Uterus (tissue), 4 donors: ENCODE data around the gene FMN2. TPM values are rescaled to one million over a fixed set of nuclear protein-coding genes. Genes with fewer than 3 reads are reported as not detected.

ENCODE experiments used
- DNase-seq, 2 donors: peaks; one replicate each; pipeline ENCODE4 v3.0.0-alpha.2; 2019 to 2020
- H3K27ac ChIP-seq, 2 donors: fragments of 200-600 bp; sonication (generic); 1 replicate in 1 of 2; 2 replicates in 1 of 2; pipeline ENCODE4 v1.5.1; 2016 to 2018
- H3K27me3 ChIP-seq, 2 donors: fragments of 200-600 bp; sonication (generic); one replicate each; pipeline ENCODE4 v1.5.1; 2018 to 2019; ENCODE audit warnings: control low read depth in 1 of 2
- H3K36me3 ChIP-seq, 2 donors: fragments of 200-600 bp; sonication (generic); one replicate each; pipeline ENCODE4 v1.5.1; 2019; ENCODE audit warnings: control low read depth in 1 of 2
- H3K4me1 ChIP-seq, 2 donors: fragments of 200-600 bp; sonication (generic); one replicate each; pipeline ENCODE4 v1.5.1; 2018 to 2019; ENCODE audit warnings: control low read depth in 1 of 2
- H3K4me3 ChIP-seq, 2 donors: fragments of 200-600 bp; sonication (generic); 1 replicate in 1 of 2; 2 replicates in 1 of 2; pipeline ENCODE4 v1.5.1; 2018 to 2019; ENCODE audit warnings: mild to moderate bottlenecking in 1 of 2
- H3K9me3 ChIP-seq, 2 donors: fragments of 200-600 bp; sonication (generic); one replicate each; pipeline ENCODE4 v1.5.1; 2019; ENCODE audit warnings: control low read depth in 1 of 2
- POLR2A ChIP-seq, 2 donors: fragments of 450-650 bp; IDR thresholded peaks; one replicate each; pipeline ENCODE4 v1.6.1; 2016; ENCODE audit warnings: antibody characterized with exemption in 2 of 2, mild to moderate bottlenecking in 1 of 2, moderate library complexity in 1 of 2
- intact Hi-C: fragments of 100-400 bp; cut with DNase I; formaldehyde crosslinking; loops from one replicate; pipeline ENCODE4 v1.15.1; 2023; ENCODE audit warnings: low total_unique reads
- total RNA-seq, 4 donors: library from RNA; depleted of rRNA in 3 of 4; stranded (reverse); fragments of >200 nt in 3 of 4; gene quantifications; one replicate each; pipeline versions ENCODE4 v1.1.0 to v1.2.4, GENCODE V29; 2014 to 2023
- TF ChIP-seq, protein P1 (sequence below), 4 experiments: fragments of 200-600 bp in 2 of 4; fragments of 450-650 bp in 2 of 4; sonication (generic) in 2 of 4; IDR thresholded peaks; one replicate each; pipeline ENCODE4 v1.5.1; 2016 to 2019; ENCODE audit warnings: antibody characterized with exemption in 4 of 4, mild to moderate bottlenecking in 2 of 4, moderate library complexity in 1 of 4
- donor health status: DM: yes; HTN: yes; CAD: no.

Gene FMN2
- total RNA-seq, 4 donors from 2014 or later, result 1.0 to 6.5 (median 2.3) TPM; not detected in 1

DNA sequence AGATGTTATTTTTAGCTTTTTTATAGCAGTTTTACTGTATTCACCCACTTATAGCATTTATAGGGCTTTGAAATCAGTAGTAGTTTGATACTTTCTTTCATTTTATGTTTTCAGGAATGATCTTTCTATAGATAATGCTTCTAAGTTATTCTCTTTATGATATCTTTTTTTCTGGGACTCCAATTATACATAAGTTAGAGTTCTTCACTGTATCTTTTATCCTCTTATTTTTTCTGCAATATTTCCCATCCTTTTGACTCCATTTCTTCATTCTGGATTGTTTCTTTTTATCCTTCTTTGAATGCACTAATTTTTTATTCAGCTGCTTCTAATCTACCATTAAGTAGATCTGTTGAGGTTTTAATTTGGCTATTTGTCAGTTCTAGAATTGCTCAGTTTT is 73.1 kb downstream of the FMN2 start:
- Histone ChIP-seq H3K27me3 (no peaks in the 10 kb centered on the region), H3K4me3 (no peak overlapping the region), H3K9me3 (peaks cover 0 to 5% of the 10 kb centered on the region in 2 donors), H3K27ac (no peak overlapping the region), H3K4me1 (no peaks in the 10 kb centered on the region), H3K36me3 (no peaks in the 10 kb centered on the region)
- TF ChIP-seq, protein P1, sequence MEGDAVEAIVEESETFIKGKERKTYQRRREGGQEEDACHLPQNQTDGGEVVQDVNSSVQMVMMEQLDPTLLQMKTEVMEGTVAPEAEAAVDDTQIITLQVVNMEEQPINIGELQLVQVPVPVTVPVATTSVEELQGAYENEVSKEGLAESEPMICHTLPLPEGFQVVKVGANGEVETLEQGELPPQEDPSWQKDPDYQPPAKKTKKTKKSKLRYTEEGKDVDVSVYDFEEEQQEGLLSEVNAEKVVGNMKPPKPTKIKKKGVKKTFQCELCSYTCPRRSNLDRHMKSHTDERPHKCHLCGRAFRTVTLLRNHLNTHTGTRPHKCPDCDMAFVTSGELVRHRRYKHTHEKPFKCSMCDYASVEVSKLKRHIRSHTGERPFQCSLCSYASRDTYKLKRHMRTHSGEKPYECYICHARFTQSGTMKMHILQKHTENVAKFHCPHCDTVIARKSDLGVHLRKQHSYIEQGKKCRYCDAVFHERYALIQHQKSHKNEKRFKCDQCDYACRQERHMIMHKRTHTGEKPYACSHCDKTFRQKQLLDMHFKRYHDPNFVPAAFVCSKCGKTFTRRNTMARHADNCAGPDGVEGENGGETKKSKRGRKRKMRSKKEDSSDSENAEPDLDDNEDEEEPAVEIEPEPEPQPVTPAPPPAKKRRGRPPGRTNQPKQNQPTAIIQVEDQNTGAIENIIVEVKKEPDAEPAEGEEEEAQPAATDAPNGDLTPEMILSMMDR (IDR thresholded peaks at IDR 0.05), result no peak
- no peak for TF ChIP-seq POLR2A (IDR thresholded peaks at IDR 0.05)
- DNase-seq, result no peak
- intact Hi-C loops, result no loop called here

DNA sequence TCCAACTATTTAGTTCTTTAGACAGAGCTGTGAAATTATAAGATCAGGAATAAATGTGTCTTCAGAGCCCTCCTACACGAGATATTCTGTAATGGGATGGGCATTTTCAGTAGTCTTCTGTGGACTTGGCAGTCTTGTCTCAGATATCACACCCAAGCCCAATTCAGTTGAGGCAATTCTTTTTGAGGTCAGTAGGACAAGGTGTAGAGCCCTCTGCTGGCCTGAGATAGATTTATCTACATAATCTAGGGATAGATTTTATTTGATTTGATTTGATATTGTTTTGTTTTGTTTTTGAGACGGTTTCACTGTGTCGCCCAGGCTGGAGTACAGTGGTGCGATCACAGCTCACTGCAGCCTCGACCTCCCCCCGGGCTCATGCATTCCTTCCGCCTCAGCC is 77.5 kb downstream of the FMN2 start:
- no peaks in the 10 kb centered on the region for H3K27me3 ChIP-seq
- peaks cover 0 to 5% of the 10 kb centered on the region in 2 donors for H3K9me3 ChIP-seq
- H3K27ac ChIP-seq, result no peak overlapping the region
- TF ChIP-seq, protein P1 (IDR thresholded peaks at IDR 0.05), result no peak
- TF ChIP-seq POLR2A (IDR thresholded peaks at IDR 0.05), result no peak
- no peak for DNase-seq
- intact Hi-C loops, result no loop called here
- no peaks in the 10 kb centered on the region for H3K36me3 ChIP-seq
- no peaks in the 10 kb centered on the region for H3K4me1 ChIP-seq
- H3K4me3 ChIP-seq, result no peak overlapping the region

DNA sequence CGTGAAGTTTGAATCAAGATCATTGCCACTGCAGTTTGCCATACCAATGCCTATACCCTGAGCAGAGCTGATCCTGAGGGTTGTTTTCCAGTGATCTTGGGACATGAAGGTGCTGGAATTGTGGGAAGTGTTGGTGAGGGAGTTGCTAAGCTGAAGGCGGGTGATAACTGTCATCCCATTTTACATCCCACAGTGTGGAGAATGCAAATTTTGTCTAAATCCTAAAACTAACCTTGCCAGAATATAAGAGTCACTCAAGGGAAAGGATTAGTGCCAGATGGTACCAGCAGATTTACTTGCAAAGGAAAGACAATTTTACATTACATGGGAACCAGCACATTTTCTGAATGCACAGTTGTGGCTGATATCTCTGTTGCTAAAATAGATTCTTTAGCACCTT is 78.6 kb downstream of the FMN2 start:
- no peaks in the 10 kb centered on the region for H3K9me3 ChIP-seq
- DNase-seq, result no peak
- H3K36me3 ChIP-seq, result no peaks in the 10 kb centered on the region
- no peaks in the 10 kb centered on the region for H3K4me1 ChIP-seq
- TF ChIP-seq, protein P1 (IDR thresholded peaks at IDR 0.05), result no peak
- TF ChIP-seq POLR2A (IDR thresholded peaks at IDR 0.05), result no peak
- no peak overlapping the region for H3K27ac ChIP-seq
- no peaks in the 10 kb centered on the region for H3K27me3 ChIP-seq
- intact Hi-C loops, result no loop called here
- no peak overlapping the region for H3K4me3 ChIP-seq

- H3K27ac ChIP-seq, result no peak overlapping the region
- TF ChIP-seq POLR2A (IDR thresholded peaks at IDR 0.05), result no peak
- TF ChIP-seq, protein P1 (IDR thresholded peaks at IDR 0.05), result no peak
- H3K4me3 ChIP-seq, result no peak overlapping the region
- DNase-seq, result no peak
- H3K27me3 ChIP-seq, result no peaks in the 10 kb centered on the region
- H3K4me1 ChIP-seq, result no peaks in the 10 kb centered on the region
- no peaks in the 10 kb centered on the region for H3K9me3 ChIP-seq
- intact Hi-C loops, result no loop called here
- H3K36me3 ChIP-seq, result no peaks in the 10 kb centered on the region
Measured at GRCh38 chr1:240170806-240171205, 79.1 kb downstream of the FMN2 start.

DNA sequence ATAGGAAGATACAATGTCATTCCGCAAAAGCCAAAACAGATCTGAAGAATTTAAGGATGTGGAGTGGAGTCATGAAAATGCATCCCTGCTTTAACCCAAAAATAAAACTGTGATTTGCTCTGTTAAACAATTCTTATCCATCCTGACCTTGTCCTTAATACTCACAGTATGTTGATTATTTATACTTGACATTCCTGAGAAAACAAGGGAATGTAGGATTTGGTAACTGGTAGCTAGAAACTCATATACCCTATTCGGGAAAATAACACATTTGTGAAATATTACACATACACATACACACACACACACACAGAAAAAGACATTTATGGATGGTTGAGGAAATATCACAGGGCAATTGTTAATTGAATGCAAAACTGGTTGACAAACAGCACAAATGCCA is 80.2 kb downstream of the FMN2 start:
- Histone ChIP-seq H3K4me3 (no peak overlapping the region), H3K27ac (no peak overlapping the region), H3K9me3 (no peaks in the 10 kb centered on the region), H3K4me1 (no peaks in the 10 kb centered on the region), H3K27me3 (no peaks in the 10 kb centered on the region), H3K36me3 (no peaks in the 10 kb centered on the region)
- DNase-seq, result no peak
- TF ChIP-seq, protein P1 (IDR thresholded peaks at IDR 0.05), result no peak
- TF ChIP-seq POLR2A (IDR thresholded peaks at IDR 0.05), result no peak
- intact Hi-C loops, result no loop called here
